ENCODE results near the gene LRIT2. TPM values are rescaled to one million over a fixed set of nuclear protein-coding genes. Genes with fewer than 3 reads are reported as not detected.

LRIT2 gene
- polyA plus RNA-seq (ENCODE audit: insufficient read length in 4 of 4), result not detected

GRCh38 chr10:84225427-84226173 is at the start of gene LRIT2:
Gene LRIT2 (minus strand): TSS chr10:84225544. CDS start chr10:84225520, 24 bp downstream.
- no peak for DNase-seq (ENCODE audit: low read depth in 4 of 4, low spot score in 3 of 4)

GRCh38 chr10:84270708-84271107 is 45.4 kb upstream of the LRIT2 start:
- DNase-seq (ENCODE audit: low read depth in 4 of 4, low spot score in 3 of 4), result no peak

- no peak for DNase-seq (ENCODE audit: low read depth in 4 of 4, low spot score in 3 of 4)
These were observed 44.4 kb upstream of the LRIT2 start for GRCh38 chr10:84269773-84270172.

- DNase-seq (ENCODE audit: low read depth in 4 of 4, low spot score in 3 of 4), result no peak
These were observed 43.8 kb upstream of the LRIT2 start for GRCh38 chr10:84269162-84269561.

- DNase-seq (ENCODE audit: low read depth in 4 of 4, low spot score in 3 of 4), result no peak
These were observed 42.3 kb upstream of the LRIT2 start for GRCh38 chr10:84267503-84268126.

GRCh38 chr10:84265418-84265817 is 40.1 kb upstream of the LRIT2 start:
- no peak for DNase-seq (ENCODE audit: low read depth in 4 of 4, low spot score in 3 of 4)

- DNase-seq (ENCODE audit: low read depth in 4 of 4, low spot score in 3 of 4), result peak in 3 of 4 donors; percentile 6 to 22 (median 12)
These were observed 39.3 kb upstream of the LRIT2 start for GRCh38 chr10:84264611-84265141.

GRCh38 chr10:84263716-84264115 is 38.4 kb upstream of the LRIT2 start:
- DNase-seq (ENCODE audit: low read depth in 4 of 4, low spot score in 3 of 4), result no peak

- DNase-seq (ENCODE audit: low read depth in 4 of 4, low spot score in 3 of 4), result no peak
These were observed 37.0 kb upstream of the LRIT2 start for GRCh38 chr10:84262190-84262956.

- no peak for DNase-seq (ENCODE audit: low read depth in 4 of 4, low spot score in 3 of 4)
These were observed 36.0 kb upstream of the LRIT2 start for GRCh38 chr10:84261236-84261915.

- no peak for DNase-seq (ENCODE audit: low read depth in 4 of 4, low spot score in 3 of 4)
These were observed 32.8 kb upstream of the LRIT2 start for GRCh38 chr10:84258034-84258695.

- DNase-seq (ENCODE audit: low read depth in 4 of 4, low spot score in 3 of 4), result no peak
These were observed 32.1 kb upstream of the LRIT2 start for GRCh38 chr10:84257343-84258020.

- DNase-seq (ENCODE audit: low read depth in 4 of 4, low spot score in 3 of 4), result peak in 2 of 4 donors; percentile 6 to 14
These were observed 31.4 kb upstream of the LRIT2 start for GRCh38 chr10:84256510-84257342.

- no peak for DNase-seq (ENCODE audit: low read depth in 4 of 4, low spot score in 3 of 4)
These were observed 29.5 kb upstream of the LRIT2 start for GRCh38 chr10:84254552-84255478.

- no peak for DNase-seq (ENCODE audit: low read depth in 4 of 4, low spot score in 3 of 4)
These were observed 23.4 kb upstream of the LRIT2 start for GRCh38 chr10:84248794-84249193.

- DNase-seq (ENCODE audit: low read depth in 4 of 4, low spot score in 3 of 4), result no peak
These were observed 22.2 kb upstream of the LRIT2 start for GRCh38 chr10:84247496-84247895.

- no peak for DNase-seq (ENCODE audit: low read depth in 4 of 4, low spot score in 3 of 4)
These were observed 19.4 kb upstream of the LRIT2 start, which contains the start of gene RGR for GRCh38 chr10:84244651-84245270. Gene RGR (plus strand): TSS chr10:84245053. CDS start chr10:84245091, 38 bp downstream.
